H1 (cell line): ENCODE measurements around the gene FUT2. TPM values are rescaled to one million over a fixed set of nuclear protein-coding genes. Genes with fewer than 3 reads are reported as not detected.

Experiments used
- CTCF ChIA-PET: fragments of 300-600 bp; sonication (Branson Sonifier 250); formaldehyde crosslinking; loops from one replicate; lab custom pipeline; 2021; ENCODE audit not compliant: partially characterized antibody; lab: Charles Lee
- POLR2A ChIA-PET: fragments of 300-600 bp; sonication (Branson Sonifier 250); formaldehyde crosslinking; loops from one replicate; lab custom pipeline; 2021; ENCODE audit warnings: inconsistent platforms; ENCODE audit not compliant: partially characterized antibody; lab: Charles Lee
- DNase-seq, 2 experiments: peaks; one replicate each; pipeline versions ENCODE4 v3.0.0 to v3.0.0-alpha.2; 2010 to 2022; ENCODE audit warnings: low spot score in 2 of 2, low read depth in 1 of 2, mixed read lengths in 1 of 2
- FAIRE-seq: peaks from 2 replicates; lab custom pipeline; 2011; peaks lifted over from hg19 to GRCh38; lab: Jason Lieb, UNC
- H2AFZ ChIP-seq: 2 replicates; pipeline ENCODE4 v1.8.1; 2012; ENCODE audit warnings: low read length, inconsistent platforms
- H2AK5ac ChIP-seq: 2 replicates; pipeline ENCODE4 v1.6.1; 2013; ENCODE audit warnings: low read depth, low read length
- H2BK120ac ChIP-seq: replicated peaks from 2 replicates; pipeline ENCODE3; 2013; ENCODE audit warnings: low read depth, low read length, inconsistent platforms
- H2BK12ac ChIP-seq: 2 replicates; pipeline ENCODE4 v1.6.1; 2013; ENCODE audit warnings: low read depth, low read length
- H2BK15ac ChIP-seq: 2 replicates; pipeline ENCODE4 v1.6.1; 2013; ENCODE audit warnings: low read length
- H2BK20ac ChIP-seq: 2 replicates; pipeline ENCODE4 v1.6.1; 2013; ENCODE audit warnings: low read length
- H2BK5ac ChIP-seq: 2 replicates; pipeline ENCODE4 v1.6.1; 2013; ENCODE audit warnings: low read depth, low read length
- H3K14ac ChIP-seq: 2 replicates; pipeline ENCODE4 v1.6.1; 2013; ENCODE audit warnings: inconsistent platforms; ENCODE audit not compliant: insufficient read length
- H3K18ac ChIP-seq: 2 replicates; pipeline ENCODE4 v1.6.1; 2013; ENCODE audit warnings: low read length; ENCODE audit errors: extremely low read depth
- H3K23ac ChIP-seq: 2 replicates; pipeline ENCODE4 v1.6.1; 2013; ENCODE audit warnings: inconsistent platforms; ENCODE audit not compliant: insufficient read length
- H3K23me2 ChIP-seq: 2 replicates; pipeline ENCODE4 v1.6.1; 2013; ENCODE audit warnings: low read depth, low read length
- H3K27ac ChIP-seq: 2 replicates; pipeline ENCODE4 v1.6.1; 2011; ENCODE audit warnings: low read depth, low read length, inconsistent platforms
- H3K27me3 ChIP-seq, 4 experiments: replicated peaks in 1 of 4; 1 replicate in 1 of 4; 2 replicates in 3 of 4; pipeline versions ENCODE4 v1.6.1 to v1.8.1; 2011 to 2013; ENCODE audit warnings: low read length in 3 of 4, mild to moderate bottlenecking in 3 of 4, inconsistent platforms in 2 of 4, mixed read lengths in 2 of 4, moderate library complexity in 1 of 4; ENCODE audit not compliant: control insufficient read depth in 3 of 4, insufficient read depth in 3 of 4; ENCODE audit errors: extremely low read depth in 1 of 4
- H3K36me3 ChIP-seq, 4 experiments: 2 replicates each; pipeline versions ENCODE4 v1.6.1 to v1.8.1; 2011 to 2013; ENCODE audit warnings: mild to moderate bottlenecking in 4 of 4, low read length in 3 of 4, moderate library complexity in 2 of 4, control low read depth in 1 of 4, inconsistent platforms in 1 of 4; ENCODE audit not compliant: insufficient read depth in 4 of 4, control insufficient read depth in 2 of 4
- H3K4ac ChIP-seq: replicated peaks from 2 replicates; pipeline ENCODE3; 2013; ENCODE audit warnings: low read length, low read depth, mixed read lengths, inconsistent platforms; ENCODE audit not compliant: insufficient read length
- H3K4me1 ChIP-seq, 4 experiments: replicated peaks in 1 of 4; 1 replicate in 1 of 4; 2 replicates in 3 of 4; pipeline versions ENCODE4 v1.6.1 to v1.8.1; 2011 to 2013; ENCODE audit warnings: low read length in 3 of 4, inconsistent platforms in 2 of 4, mixed read lengths in 1 of 4; ENCODE audit not compliant: insufficient read depth in 4 of 4, control insufficient read depth in 3 of 4
- H3K4me2 ChIP-seq, 2 experiments: 2 replicates each; pipeline versions ENCODE4 v1.6.1 to v1.8.1; 2011 to 2013; ENCODE audit warnings: low read depth in 2 of 2, low read length in 2 of 2, control low read depth in 1 of 2, inconsistent platforms in 1 of 2, mild to moderate bottlenecking in 1 of 2; ENCODE audit not compliant: insufficient read depth in 1 of 2
- H3K4me3 ChIP-seq, 4 experiments: fragments of 200-600, 300-600 bp in 1 of 4; sonication (generic), shearing (Covaris generic), sonication (Bioruptor Twin) in 1 of 4; 2 replicates each; pipeline versions ENCODE4 v1.5.1 to v1.8.1; 2011 to 2016; ENCODE audit warnings: low read length in 4 of 4, low read depth in 3 of 4, control low read depth in 2 of 4, inconsistent platforms in 2 of 4, mild to moderate bottlenecking in 2 of 4, mixed read lengths in 1 of 4, moderate library complexity in 1 of 4; ENCODE audit not compliant: insufficient read depth in 2 of 4; ENCODE audit errors: extremely low read depth in 1 of 4
- H3K56ac ChIP-seq: replicated peaks from 2 replicates; pipeline ENCODE3; 2013; ENCODE audit warnings: low read depth, mild to moderate bottlenecking, mixed read lengths, low read length, inconsistent platforms; ENCODE audit not compliant: insufficient read length
- H3K79me1 ChIP-seq: 2 replicates; pipeline ENCODE4 v1.6.1; 2013; ENCODE audit warnings: low read depth, low read length, control low read depth
- H3K79me2 ChIP-seq, 2 experiments: 2 replicates each; pipeline versions ENCODE4 v1.6.1 to v1.8.1; 2012 to 2013; ENCODE audit warnings: low read length in 2 of 2, mild to moderate bottlenecking in 2 of 2, inconsistent platforms in 1 of 2; ENCODE audit not compliant: insufficient read depth in 2 of 2, control insufficient read depth in 1 of 2
- H3K9ac ChIP-seq, 4 experiments: replicated peaks in 1 of 4; 1 replicate in 1 of 4; 2 replicates in 3 of 4; pipeline versions ENCODE4 v1.6.1 to v1.8.1; 2011 to 2013; ENCODE audit warnings: low read depth in 3 of 4, low read length in 3 of 4, control low read depth in 2 of 4, mild to moderate bottlenecking in 2 of 4, moderate library complexity in 2 of 4, inconsistent platforms in 1 of 4; ENCODE audit errors: extremely low read depth in 1 of 4
- H3K9me3 ChIP-seq, 2 experiments: 2 replicates each; pipeline versions ENCODE4 v1.6.1 to v1.8.1; 2012 to 2013; ENCODE audit warnings: mild to moderate bottlenecking in 2 of 2, moderate library complexity in 2 of 2, control low read depth in 1 of 2, inconsistent platforms in 1 of 2, low read depth in 1 of 2, low read length in 1 of 2, mixed read lengths in 1 of 2; ENCODE audit not compliant: insufficient read depth in 2 of 2
- H4K20me1 ChIP-seq, 2 experiments: replicated peaks in 1 of 2; 2 replicates each; pipeline versions ENCODE3 to v1.8.1; 2011 to 2013; ENCODE audit warnings: inconsistent platforms in 2 of 2, low read length in 2 of 2, mild to moderate bottlenecking in 1 of 2; ENCODE audit not compliant: insufficient read depth in 2 of 2, control insufficient read depth in 1 of 2
- H4K5ac ChIP-seq: 2 replicates; pipeline ENCODE4 v1.6.1; 2013; ENCODE audit warnings: low read length, low read depth, mixed read lengths, inconsistent platforms; ENCODE audit not compliant: insufficient read length
- H4K8ac ChIP-seq: 2 replicates; pipeline ENCODE4 v1.8.0; 2013; ENCODE audit warnings: mild to moderate bottlenecking, moderate library complexity, low read length, inconsistent platforms; ENCODE audit not compliant: insufficient read depth; ENCODE audit errors: extremely low read depth
- H4K91ac ChIP-seq: replicated peaks from 2 replicates; pipeline ENCODE3; 2013; ENCODE audit warnings: low read length, mixed read lengths, inconsistent platforms; ENCODE audit not compliant: insufficient read length
- BRCA1 ChIP-seq: IDR thresholded peaks from 2 replicates; pipeline ENCODE4 v1.6.1; 2012; ENCODE audit warnings: low read depth, low read length, improper control_type of control experiment
- WGBS, 2 experiments: shearing (Covaris generic) in 1 of 2; methylation state at CpG; one replicate each; pipeline versions ENCODE4 v1.1.6 to v1.1.7; 2013 to 2015; ENCODE audit warnings: low lambda C conversion rate in 2 of 2, mixed read lengths in 2 of 2, inconsistent platforms in 1 of 2, low coverage in 1 of 2, missing lambda C conversion rate in 1 of 2; ENCODE audit not compliant: insufficient replicate concordance in 2 of 2, insufficient coverage in 1 of 2, insufficient read length in 1 of 2; ENCODE audit errors: extremely low coverage in 1 of 2, missing lambda C conversion rate in 1 of 2; 5-methylcytosine and 5-hydroxymethylcytosine counted together
- polyA plus RNA-seq, 7 experiments: library from polyadenylated mRNA; depleted of rRNA in 3 of 7; stranded (reverse) in 5 of 7; unstranded in 2 of 7; fragments of >200 nt in 5 of 7; fragments of 200-250 nt in 2 of 7; gene quantifications; 1 replicate in 5 of 7; 2 replicates in 1 of 7; 4 replicates in 1 of 7; pipeline versions ENCODE4 v1.2.1 to v1.2.3, GENCODE V29; 2011 to 2013; ENCODE audit warnings: missing spikeins in 2 of 7, mixed read lengths in 2 of 7
- total RNA-seq: library from RNA; stranded (reverse); fragmentation: NEBNext Ultra II Directional; extraction: Animal tissue kit (Norgen Biotek cat#: 25700); gene quantifications from 2 replicates; pipeline ENCODE4 v1.2.1, GENCODE V29; 2021

Gene FUT2
- total and polyA plus RNA-seq, 2 of the 8 experiments (the other 6 are each of a cell fraction or from before 2014, with no cell fraction given): 5.0 to 5.6 TPM

DNA sequence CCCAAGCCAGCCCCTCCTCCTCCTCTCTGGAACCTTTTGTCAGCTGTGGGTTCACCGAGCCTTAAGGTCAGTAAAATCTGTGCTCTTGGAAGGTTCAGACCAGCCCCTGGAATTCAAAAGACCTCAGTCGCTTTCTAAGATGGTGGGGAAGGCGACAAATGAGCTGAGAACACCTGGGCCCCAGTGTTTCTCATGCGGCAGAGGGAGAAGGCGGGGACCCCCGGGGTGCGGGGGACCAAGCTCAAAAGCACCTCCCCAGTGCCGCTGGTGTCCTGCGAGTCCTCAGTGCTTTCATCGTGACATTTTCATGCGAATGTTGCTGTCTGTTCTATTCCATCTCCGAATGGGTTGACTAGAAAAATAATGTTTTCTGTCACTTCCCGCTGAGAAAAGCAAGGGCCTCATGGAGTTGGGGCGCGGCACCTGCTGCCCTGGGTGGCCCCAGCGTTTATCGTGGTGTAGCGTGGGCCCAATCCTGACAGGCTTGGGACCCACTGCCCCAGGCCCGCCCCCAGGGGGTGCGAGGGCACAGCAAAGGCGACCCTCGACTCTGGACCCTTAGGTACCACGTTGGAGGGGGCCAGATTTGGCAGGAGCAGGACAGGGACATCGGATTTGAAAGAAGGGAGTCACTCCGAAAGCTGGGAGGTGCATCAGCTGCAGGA is 22.2 kb upstream of the FUT2 start:
- H2BK12ac ChIP-seq: peak overlapping the region; percentile 95; the same call in 1 of the 2 replicates
- H3K4me2 ChIP-seq: peak overlapping the region; percentile 18 to 38; a peak in 2 of 4 replicates
- no peak overlapping the region for H2AK5ac ChIP-seq
- no peaks in the 10 kb centered on the region; a peak in 1 of 4 replicates for H3K79me2 ChIP-seq
- WGBS, 2 experiments: 66% methylated on average over 24 of the region's 25 CpGs; no CpG with 5 or more reads in 1 of the 2 experiments
- DNase-seq (no peak), FAIRE-seq (no peak)
- H2BK120ac ChIP-seq: no peak overlapping the region
- no peak overlapping the region for H3K14ac ChIP-seq
- H4K5ac ChIP-seq: no peak overlapping the region
- peak overlapping the region; percentile 81; the same call in 1 of the 2 replicates for H2BK15ac ChIP-seq
- H3K4me3 ChIP-seq: peak overlapping the region in 1 of 4 experiments; percentile 15; a peak in 1 of 8 replicates
- CTCF ChIA-PET: interaction anchor here (0.7 to 5.8 kb wide), 16 partner anchors 9 to 155 kb away, joined by 3 to 59 read pairs (median 12); partner anchors contain the start of genes CA11 and FUT2
- H2BK20ac ChIP-seq: peak overlapping the region; percentile 93; the same call in 1 of the 2 replicates
- H3K4ac ChIP-seq: peak overlapping the region; percentile 39
- H3K18ac ChIP-seq: peak overlapping the region; percentile 71
- peak overlapping the region; percentile 90 for H4K8ac ChIP-seq
- peak overlapping the region; percentile 91; the same call in 1 of the 2 replicates for H2BK5ac ChIP-seq
- H4K91ac ChIP-seq: peak overlapping the region; percentile 91
- H3K23ac ChIP-seq: no peak overlapping the region
- H3K9me3 ChIP-seq: peaks cover 0 to 3% of the 10 kb centered on the region in 2 experiments; a peak in 1 of 4 replicates
- peaks cover 0 to 5% (median 3%) of the 10 kb centered on the region in 4 experiments; a peak in 2 of 7 replicates for H3K27me3 ChIP-seq
- H3K4me1 ChIP-seq: peaks cover 2 to 23% (median 19%) of the 10 kb centered on the region in 4 experiments
- no peaks in the 10 kb centered on the region for H3K79me1 ChIP-seq
- H3K36me3 ChIP-seq: no peaks in the 10 kb centered on the region
- no peak overlapping the region for H3K56ac ChIP-seq
- H3K23me2 ChIP-seq: peaks cover 24% of the 10 kb centered on the region; the same call in 1 of the 2 replicates
- H3K9ac ChIP-seq: no peak overlapping the region
- H4K20me1 ChIP-seq: peaks cover 0 to 4% of the 10 kb centered on the region in 2 experiments
- TF ChIP-seq BRCA1: no peak
- TF ChIP-seq, all 59 proteins: peak for 0
- Histone ChIP-seq H2AFZ (peak overlapping the region; percentile 73; the same call in 1 of the 2 replicates), H3K27ac (no peak overlapping the region)
- POLR2A ChIA-PET: interaction anchor here (0.6 to 2.0 kb wide), 12 partner anchors 9 to 240 kb away, joined by 3 to 16 read pairs (median 4); partner anchors contain the start of genes CA11, FGF21 and FUT2
